Stomach smooth muscle (tissue), 2 donors: ENCODE results near the gene ATP6V0E2.

Experiments
- H3K27ac ChIP-seq: one replicate; pipeline ENCODE4 v1.7.0; 2013; ENCODE audit warnings: mild to moderate bottlenecking, low read length, inconsistent platforms
- H3K27me3 ChIP-seq, 2 donors: one replicate each; pipeline ENCODE4 v1.7.0; 2013; ENCODE audit warnings: low read length in 2 of 2; ENCODE audit not compliant: insufficient read depth in 2 of 2, control insufficient read depth in 1 of 2
- H3K36me3 ChIP-seq, 2 donors: one replicate each; pipeline ENCODE4 v1.7.0; 2013; ENCODE audit warnings: low read length in 2 of 2; ENCODE audit not compliant: control insufficient read depth in 2 of 2, insufficient read depth in 2 of 2
- H3K4me1 ChIP-seq: one replicate; pipeline ENCODE4 v1.7.0; 2013; ENCODE audit warnings: low read length; ENCODE audit not compliant: control insufficient read depth, insufficient read depth
- H3K4me3 ChIP-seq, 2 donors: one replicate each; pipeline ENCODE4 v1.7.0; 2013; ENCODE audit warnings: low read length in 2 of 2
- H3K9ac ChIP-seq, 2 donors: one replicate each; pipeline ENCODE4 v1.7.0; 2013; ENCODE audit warnings: low read length in 2 of 2, mild to moderate bottlenecking in 1 of 2
- H3K9me3 ChIP-seq, 2 donors: one replicate each; pipeline ENCODE4 v1.7.0; 2013; ENCODE audit warnings: low read length in 2 of 2; ENCODE audit not compliant: control insufficient read depth in 2 of 2
- donor health status: healthy.
- donor health status: Pancreatic carcinoma.

ATP6V0E2 gene

DNA sequence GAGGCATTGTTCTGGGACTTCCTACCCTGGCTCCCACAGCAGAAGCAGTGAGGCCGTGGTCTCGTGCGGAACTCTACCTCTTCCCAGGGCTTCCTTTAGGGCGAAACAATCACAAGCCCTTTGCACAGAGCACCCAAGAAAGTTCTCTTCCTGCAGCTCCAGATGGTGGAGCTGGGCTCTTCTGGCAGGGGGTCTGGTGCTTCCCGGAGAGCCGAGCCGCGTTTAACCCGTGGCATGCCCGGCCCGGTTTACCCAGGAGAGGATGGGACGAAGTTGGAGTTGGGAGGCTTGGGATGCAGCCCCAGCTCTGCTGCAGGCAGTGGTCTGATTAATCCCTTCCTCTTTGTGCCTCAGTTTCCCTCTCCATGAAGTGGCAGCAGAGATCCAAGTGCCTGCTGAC is 9.0 kb upstream of the ATP6V0E2 start:
- H3K9ac ChIP-seq, result no peak overlapping the region
- H3K4me1 ChIP-seq, result no peaks in the 10 kb centered on the region
- no peak overlapping the region for H3K27ac ChIP-seq
- no peaks in the 10 kb centered on the region for H3K27me3 ChIP-seq
- H3K9me3 ChIP-seq, result no peaks in the 10 kb centered on the region
- H3K4me3 ChIP-seq, result no peak overlapping the region
- H3K36me3 ChIP-seq, result peaks cover 49 to 55% of the 10 kb centered on the region in 2 donors

DNA sequence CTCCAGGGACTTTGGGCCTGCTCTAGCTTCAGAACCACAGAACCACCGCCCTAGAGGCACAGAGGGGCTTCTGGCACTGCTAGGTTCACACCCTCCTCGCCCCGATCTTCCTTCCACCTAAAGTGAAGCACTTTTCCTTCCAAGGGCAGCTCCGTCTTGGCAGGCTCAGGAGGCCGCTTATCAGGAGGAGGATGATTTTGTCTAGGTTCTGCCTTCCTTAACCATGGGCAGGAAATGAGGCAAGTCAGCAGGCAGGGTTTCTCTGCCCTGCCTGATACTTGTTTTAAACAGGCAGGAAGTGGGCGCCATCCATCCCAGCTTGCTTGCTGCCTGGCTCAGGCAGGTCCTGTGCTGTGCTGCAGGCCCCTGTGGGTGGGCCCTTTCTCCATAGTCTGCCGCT is 8.3 kb upstream of the ATP6V0E2 start:
- Histone ChIP-seq H3K4me3 (no peak overlapping the region), H3K27ac (no peak overlapping the region), H3K27me3 (no peaks in the 10 kb centered on the region), H3K4me1 (no peaks in the 10 kb centered on the region), H3K36me3 (peaks cover 44 to 51% of the 10 kb centered on the region in 2 donors), H3K9ac (no peak overlapping the region), H3K9me3 (no peaks in the 10 kb centered on the region)

DNA sequence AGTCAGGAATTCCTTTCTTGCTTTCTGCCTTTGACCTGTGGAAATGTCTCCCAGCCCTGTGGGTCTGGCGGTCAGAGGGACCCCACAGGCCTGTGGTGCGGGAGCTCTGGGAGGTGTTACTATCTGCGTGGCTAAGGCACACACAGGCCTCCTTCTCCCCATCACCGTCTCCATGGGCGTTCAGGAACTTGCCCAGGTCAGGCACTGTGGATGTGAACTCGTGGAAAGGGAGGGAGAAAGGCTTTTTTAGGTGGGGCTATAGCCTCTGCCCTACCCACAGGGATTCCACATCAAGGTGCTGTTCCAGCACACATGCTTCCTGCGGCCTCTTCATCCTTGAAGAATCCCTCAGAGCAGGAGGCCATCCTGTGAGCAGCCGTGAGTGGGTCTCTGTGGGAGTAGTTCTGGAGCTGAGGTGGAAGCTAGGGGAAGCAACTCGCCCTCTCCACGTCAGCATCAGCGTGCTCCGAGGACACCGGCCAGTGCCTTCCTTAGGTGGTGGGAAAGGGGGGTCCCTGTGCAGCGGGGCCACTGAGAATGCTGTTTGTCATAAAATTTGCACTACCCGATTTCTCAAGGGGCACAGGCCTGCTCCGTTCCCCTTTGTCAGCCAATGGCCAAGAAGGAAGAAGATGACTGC is 7.5 kb upstream of the ATP6V0E2 start:
- Histone ChIP-seq H3K36me3 (peaks cover 39 to 43% of the 10 kb centered on the region in 2 donors), H3K4me1 (no peaks in the 10 kb centered on the region), H3K27ac (no peak overlapping the region)

DNA sequence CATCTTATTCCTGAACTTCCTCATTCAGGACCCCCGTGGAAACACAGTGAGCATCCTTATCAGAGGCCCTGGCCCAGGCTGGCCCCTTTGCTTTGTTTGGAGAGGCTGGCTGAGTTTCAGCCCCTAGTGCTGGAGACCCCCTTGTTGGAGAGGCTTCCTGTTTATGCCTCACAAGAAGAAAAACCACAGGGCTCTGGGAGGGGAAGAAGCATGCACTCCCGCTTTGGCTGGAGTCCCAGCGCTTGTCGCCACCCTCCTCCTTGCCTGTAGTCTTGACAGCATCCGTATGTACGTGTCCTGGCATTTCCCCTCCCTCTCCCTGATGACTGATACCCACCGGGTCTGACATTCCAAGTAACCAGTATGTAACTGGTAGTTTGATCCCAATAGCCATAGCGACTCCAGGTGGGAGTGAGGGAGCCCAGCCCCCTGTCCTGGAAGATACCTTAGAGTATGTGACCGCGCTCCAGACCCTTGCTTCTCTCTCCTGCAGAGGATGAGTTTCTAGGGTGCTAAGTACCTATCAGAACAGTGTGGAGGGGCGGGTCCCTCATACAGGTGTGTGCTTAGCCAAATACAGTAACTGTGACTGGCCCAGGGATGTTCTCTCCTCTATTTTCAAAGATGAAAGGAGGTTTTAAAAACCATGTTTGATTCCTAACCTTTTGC is 6.9 kb upstream of the ATP6V0E2 start:
- peaks cover 39% of the 10 kb centered on the region in 2 donors for H3K36me3 ChIP-seq
- no peak overlapping the region for H3K4me3 ChIP-seq
- no peaks in the 10 kb centered on the region for H3K9me3 ChIP-seq
- H3K27me3 ChIP-seq, result no peaks in the 10 kb centered on the region
- no peaks in the 10 kb centered on the region for H3K4me1 ChIP-seq
- H3K27ac ChIP-seq, result no peak overlapping the region
- no peak overlapping the region for H3K9ac ChIP-seq

More for the DNA sequence above, 7.5 kb upstream of the ATP6V0E2 start:
- Histone ChIP-seq H3K9ac (no peak overlapping the region), H3K4me3 (no peak overlapping the region), H3K9me3 (no peaks in the 10 kb centered on the region), H3K27me3 (no peaks in the 10 kb centered on the region)

DNA sequence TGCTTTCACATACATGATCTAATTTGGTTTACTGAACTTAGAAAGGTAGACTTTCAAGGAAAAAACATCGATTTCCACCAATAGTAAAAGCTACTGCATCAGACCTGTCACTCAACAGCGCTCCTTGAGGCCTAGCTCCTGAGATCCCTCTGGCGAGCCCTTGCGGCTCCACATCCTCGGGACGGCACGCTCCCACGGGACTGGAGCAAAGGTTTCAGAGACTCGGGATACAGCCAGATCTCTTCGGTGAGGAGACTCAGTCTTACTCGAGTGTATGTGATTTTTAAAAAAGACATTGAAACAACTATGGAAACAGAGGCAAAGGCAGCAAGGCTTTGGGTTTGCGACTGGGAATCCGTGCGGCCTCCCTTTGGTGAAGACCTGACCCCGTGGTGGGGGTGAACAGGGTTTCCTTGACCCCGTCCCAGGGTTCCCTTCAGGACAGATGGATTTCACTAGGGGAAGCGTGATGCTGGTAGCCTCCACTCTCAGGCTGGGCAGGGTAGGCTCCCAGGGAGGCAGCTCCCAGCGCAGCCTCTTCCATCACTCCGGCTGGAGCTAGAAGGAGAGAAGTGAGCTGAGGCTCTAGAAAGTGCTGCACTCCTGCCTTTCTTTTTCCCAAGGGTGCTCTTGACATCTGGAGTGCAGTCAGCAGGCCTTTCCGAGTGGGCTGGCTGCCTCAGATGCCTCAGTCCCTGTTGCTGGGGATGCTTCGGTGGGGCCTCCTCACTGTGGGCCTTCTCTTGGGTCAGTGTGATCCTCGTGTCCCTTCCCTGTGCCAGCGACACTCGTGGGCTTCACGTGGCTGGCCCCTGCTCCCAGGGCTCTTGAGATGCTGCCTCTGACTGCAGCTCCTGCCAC is 5.8 kb upstream of the ATP6V0E2 start:
- peaks cover 7% of the 10 kb centered on the region for H3K4me1 ChIP-seq
- no peak overlapping the region for H3K27ac ChIP-seq
- no peaks in the 10 kb centered on the region for H3K9me3 ChIP-seq
- no peak overlapping the region for H3K9ac ChIP-seq
- no peaks in the 10 kb centered on the region for H3K27me3 ChIP-seq
- peaks cover 29 to 30% of the 10 kb centered on the region in 2 donors for H3K36me3 ChIP-seq
- no peak overlapping the region for H3K4me3 ChIP-seq

DNA sequence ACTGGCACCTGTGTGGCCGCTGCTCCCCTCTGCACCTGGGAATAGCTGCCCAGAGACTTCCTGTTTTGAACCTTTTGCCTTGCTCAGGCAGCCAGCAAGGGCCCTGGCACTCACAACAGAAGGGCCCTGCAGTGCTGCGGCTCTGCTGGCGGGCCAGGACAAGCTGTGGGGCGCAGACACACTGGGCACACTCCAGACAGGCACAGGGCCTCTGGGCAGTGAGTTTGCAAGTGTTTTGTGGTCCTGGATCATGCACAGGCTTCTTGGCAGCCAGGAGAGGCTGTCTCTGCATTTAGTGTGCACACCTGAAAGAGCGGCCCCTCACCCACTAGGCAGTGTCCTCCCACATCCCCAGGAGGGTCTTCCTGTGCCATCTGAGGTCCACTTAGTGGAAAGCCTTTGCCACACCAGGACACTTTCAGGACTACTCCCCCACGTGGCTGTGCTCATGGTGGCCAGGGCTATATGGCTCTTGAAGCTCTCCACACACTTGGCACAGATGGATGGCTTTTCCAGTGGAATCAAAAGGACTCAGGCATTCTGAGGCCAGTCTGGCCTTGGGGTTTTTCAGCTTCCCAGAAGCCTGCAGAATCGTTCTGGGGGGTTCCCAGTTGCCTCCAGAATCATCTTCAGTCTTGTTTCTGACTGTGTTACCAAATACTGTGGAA is 5.0 kb upstream of the ATP6V0E2 start:
- no peak overlapping the region for H3K27ac ChIP-seq
- H3K9ac ChIP-seq, result no peak overlapping the region
- H3K27me3 ChIP-seq, result no peaks in the 10 kb centered on the region
- H3K4me1 ChIP-seq, result peaks cover 7% of the 10 kb centered on the region
- no peaks in the 10 kb centered on the region for H3K9me3 ChIP-seq
- no peak overlapping the region for H3K4me3 ChIP-seq
- H3K36me3 ChIP-seq, result peaks cover 24 to 27% of the 10 kb centered on the region in 2 donors

DNA sequence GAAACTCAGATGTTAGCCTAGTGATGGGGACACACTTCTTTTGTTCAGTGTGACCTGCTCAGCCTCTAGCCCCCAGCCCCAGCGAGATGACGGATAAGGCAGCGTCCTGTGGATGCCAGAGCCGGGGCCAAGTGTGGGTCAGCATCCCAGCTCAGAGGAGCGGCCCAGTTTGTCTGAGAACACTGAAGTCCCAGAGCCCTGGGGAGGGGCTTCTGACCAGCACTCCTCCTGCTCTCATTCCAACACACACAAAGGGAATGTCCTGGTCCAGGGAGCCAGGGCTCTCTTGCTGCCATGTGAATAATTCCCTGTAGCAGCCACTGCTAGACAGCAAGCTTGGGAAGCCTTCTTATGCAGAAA is 4.5 kb upstream of the ATP6V0E2 start:
- no peaks in the 10 kb centered on the region for H3K27me3 ChIP-seq
- no peak overlapping the region for H3K9ac ChIP-seq
- no peaks in the 10 kb centered on the region for H3K9me3 ChIP-seq
- H3K4me3 ChIP-seq, result no peak overlapping the region
- H3K27ac ChIP-seq, result no peak overlapping the region
- H3K4me1 ChIP-seq, result peaks cover 12% of the 10 kb centered on the region
- peaks cover 19 to 22% of the 10 kb centered on the region in 2 donors for H3K36me3 ChIP-seq

DNA sequence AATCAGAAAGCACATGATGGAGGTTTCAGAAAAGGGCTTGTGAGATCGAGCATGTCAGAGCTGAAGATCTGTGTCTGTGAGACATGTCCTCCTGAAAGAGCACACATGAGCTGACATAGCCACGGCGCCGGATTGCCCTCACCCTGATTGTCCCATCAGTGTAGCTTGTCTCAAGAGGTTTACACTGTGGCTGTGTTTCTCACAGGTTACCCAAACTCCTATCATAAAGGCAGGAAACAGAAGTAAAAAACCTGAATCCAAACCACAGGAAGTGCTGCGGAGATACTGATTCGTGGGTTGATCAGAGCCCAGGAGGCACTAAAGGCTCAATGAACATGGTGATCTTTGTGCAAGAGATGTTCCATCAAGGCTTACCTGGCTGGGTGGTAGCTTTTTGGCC is 3.9 kb upstream of the ATP6V0E2 start:
- Histone ChIP-seq H3K27me3 (no peaks in the 10 kb centered on the region), H3K27ac (no peak overlapping the region), H3K9me3 (no peaks in the 10 kb centered on the region), H3K4me1 (peaks cover 16% of the 10 kb centered on the region), H3K4me3 (no peak overlapping the region), H3K9ac (no peak overlapping the region), H3K36me3 (peaks cover 16 to 17% of the 10 kb centered on the region in 2 donors)

DNA sequence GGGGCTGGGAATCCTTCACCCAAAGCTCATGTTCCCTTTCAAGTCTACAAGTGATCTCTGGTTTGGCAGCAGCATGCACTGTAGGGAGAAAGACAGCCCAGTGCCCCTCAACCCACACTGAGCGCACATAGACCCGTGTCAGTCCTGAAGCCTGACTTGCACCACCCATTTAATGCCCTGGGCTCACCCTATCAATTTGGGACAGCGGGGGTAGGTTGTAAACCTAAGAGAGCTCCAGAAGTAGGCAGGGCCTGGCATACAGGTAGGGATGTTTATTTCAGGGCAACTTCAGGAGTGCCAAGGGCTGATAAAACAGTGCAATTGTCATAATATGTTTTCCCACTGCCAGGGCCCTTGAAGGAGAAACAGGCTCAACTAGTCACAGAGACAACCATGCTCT is 3.5 kb upstream of the ATP6V0E2 start:
- Histone ChIP-seq H3K27ac (no peak overlapping the region), H3K9ac (no peak overlapping the region), H3K9me3 (no peaks in the 10 kb centered on the region), H3K4me3 (no peak overlapping the region), H3K4me1 (peaks cover 19% of the 10 kb centered on the region), H3K27me3 (no peaks in the 10 kb centered on the region), H3K36me3 (peaks cover 12 to 13% of the 10 kb centered on the region in 2 donors)

DNA sequence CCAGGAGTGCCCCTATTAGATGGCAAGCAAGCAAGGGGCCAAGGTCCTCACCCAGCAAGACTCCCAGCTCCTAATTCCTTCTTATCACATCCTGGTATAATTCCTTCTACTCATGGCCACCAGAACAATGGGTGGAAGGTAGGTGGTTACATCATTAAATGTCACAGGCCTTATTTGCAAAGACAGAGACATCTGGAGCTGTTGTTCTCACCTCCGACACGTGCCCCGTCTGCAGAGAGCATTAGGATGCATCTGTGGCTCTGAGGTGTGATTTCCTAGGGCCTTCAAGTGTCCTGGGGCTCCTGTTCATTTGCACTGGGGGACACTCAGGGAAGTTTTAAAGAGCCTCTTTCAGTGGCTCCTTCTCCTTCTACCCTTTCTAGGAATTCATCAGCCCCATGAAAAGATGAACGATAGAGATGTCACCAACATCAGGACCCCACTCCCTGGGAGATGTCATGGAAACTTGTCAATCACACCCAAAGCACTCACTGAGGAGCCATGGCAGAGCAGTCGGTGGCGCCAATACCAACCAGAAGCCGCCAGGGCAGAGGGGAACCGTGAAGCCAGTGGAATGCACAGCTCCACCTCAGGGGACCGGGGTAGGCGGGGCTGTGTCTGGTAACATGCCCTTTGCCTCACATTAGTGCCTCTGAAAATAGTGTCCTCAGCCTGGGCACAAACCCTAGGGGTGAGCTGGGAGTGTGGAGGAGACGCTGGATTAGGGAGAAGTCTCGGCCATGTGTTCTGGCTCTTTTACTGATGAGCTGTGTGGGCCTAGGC is 2.9 kb upstream of the ATP6V0E2 start:
- no peak overlapping the region for H3K4me3 ChIP-seq
- H3K9ac ChIP-seq, result no peak overlapping the region
- no peak overlapping the region for H3K27ac ChIP-seq

More for the DNA sequence above, 2.9 kb upstream of the ATP6V0E2 start:
- H3K27me3 ChIP-seq, result no peaks in the 10 kb centered on the region
- peaks cover 10 to 11% of the 10 kb centered on the region in 2 donors for H3K36me3 ChIP-seq
- peaks cover 20% of the 10 kb centered on the region for H3K4me1 ChIP-seq
- H3K9me3 ChIP-seq, result no peaks in the 10 kb centered on the region
